ENCODE measurements around the gene RALGAPB. TPM values are rescaled to one million over a fixed set of nuclear protein-coding genes. Genes with fewer than 3 reads are reported as not detected.
A peak's percentile ranks its signal among the peaks of the same experiment; 100 is the strongest.

Gene RALGAPB
- total and polyA plus RNA-seq, 10 donors: 6.8 to 62.5 (median 44.1) TPM

DNA sequence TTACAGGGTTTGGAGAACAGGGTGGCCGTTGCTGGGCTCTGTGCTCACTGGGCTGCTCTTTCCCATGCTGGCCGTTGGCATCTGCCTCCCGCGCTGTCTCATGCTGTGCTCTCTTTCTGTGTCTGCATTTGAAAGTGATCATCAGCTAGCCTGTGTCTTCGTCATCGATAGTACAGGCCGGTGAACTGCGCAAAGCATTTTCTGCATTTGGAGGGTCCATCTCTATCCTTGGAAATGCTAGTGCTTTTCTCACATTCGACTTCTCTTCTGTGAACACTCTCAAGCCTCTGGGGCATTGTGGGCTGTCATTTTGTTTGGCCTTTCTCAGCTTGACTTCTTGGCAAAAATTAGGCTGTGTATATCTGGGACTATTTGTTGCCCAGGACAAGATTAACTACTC lies 30.7 kb upstream of the RALGAPB start:
- Histone ChIP-seq H3K36me3 (no peaks in the 10 kb centered on the region), H3K4me1 (peaks cover 0 to 11% (median 4%) of the 10 kb centered on the region in 6 donors), H3K9me3 (no peaks in the 10 kb centered on the region), H3K27ac (no peak overlapping the region), H3K27me3 (replicated peaks in 1 of 7) (no peaks in the 10 kb centered on the region), H3K4me3 (no peak overlapping the region)
- intact Hi-C loops (cut with DNase I; ENCODE audit: low total_unique reads): no loop called here
- DNase-seq: no peak
- WGBS, 5 donors: 68 to 85% (median 79%) methylated on average over 9 of the region's 9 CpGs
- TF ChIP-seq POLR2A (IDR thresholded peaks at IDR 0.05): no peak

DNA sequence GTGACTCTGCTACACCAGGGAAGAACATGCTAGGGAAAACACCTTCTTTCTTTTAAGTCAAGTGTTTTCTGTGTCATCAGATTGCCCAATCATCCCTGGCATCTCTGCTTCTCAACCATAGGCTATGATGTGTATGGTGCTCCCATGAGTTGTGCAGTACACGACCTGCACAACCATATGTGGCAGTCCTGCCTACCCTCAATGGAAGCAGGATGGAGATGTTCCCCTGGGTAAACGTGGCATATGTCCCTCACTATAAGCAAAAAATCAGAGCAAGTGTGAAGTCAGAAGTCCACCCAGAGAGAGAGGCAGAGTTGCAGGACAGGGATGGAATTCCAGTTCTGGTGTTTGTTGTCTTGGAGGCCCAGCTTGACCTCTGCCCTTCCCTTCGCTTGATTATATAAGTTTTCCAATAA lies 27.3 kb upstream of the RALGAPB start:
- intact Hi-C loops (cut with DNase I; ENCODE audit: low total_unique reads): no loop called here
- no peaks in the 10 kb centered on the region for H3K9me3 ChIP-seq
- DNase-seq: no peak
- TF ChIP-seq POLR2A (IDR thresholded peaks at IDR 0.05) (no peak), POLR2AphosphoS5 (IDR thresholded peaks at IDR 0.05) (no peak)
- TF ChIP-seq, protein P1, sequence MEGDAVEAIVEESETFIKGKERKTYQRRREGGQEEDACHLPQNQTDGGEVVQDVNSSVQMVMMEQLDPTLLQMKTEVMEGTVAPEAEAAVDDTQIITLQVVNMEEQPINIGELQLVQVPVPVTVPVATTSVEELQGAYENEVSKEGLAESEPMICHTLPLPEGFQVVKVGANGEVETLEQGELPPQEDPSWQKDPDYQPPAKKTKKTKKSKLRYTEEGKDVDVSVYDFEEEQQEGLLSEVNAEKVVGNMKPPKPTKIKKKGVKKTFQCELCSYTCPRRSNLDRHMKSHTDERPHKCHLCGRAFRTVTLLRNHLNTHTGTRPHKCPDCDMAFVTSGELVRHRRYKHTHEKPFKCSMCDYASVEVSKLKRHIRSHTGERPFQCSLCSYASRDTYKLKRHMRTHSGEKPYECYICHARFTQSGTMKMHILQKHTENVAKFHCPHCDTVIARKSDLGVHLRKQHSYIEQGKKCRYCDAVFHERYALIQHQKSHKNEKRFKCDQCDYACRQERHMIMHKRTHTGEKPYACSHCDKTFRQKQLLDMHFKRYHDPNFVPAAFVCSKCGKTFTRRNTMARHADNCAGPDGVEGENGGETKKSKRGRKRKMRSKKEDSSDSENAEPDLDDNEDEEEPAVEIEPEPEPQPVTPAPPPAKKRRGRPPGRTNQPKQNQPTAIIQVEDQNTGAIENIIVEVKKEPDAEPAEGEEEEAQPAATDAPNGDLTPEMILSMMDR (IDR thresholded peaks at IDR 0.05 in 8 of 11, conservative IDR thresholded peaks at IDR 0.05 in 3 of 11): no peak
- 84 to 93% (median 87%) methylated on average over 2 to 3 of the region's 3 CpGs for WGBS, 5 donors
- H3K4me1 ChIP-seq: peaks cover 12 to 33% (median 20%) of the 10 kb centered on the region in 6 donors
- no peaks in the 10 kb centered on the region for H3K27me3 ChIP-seq (replicated peaks in 1 of 7)
- peaks cover 0 to 23% (median 8%) of the 10 kb centered on the region in 6 donors for H3K36me3 ChIP-seq
- no peak overlapping the region for H3K4me3 ChIP-seq
- no peak overlapping the region for H3K27ac ChIP-seq

DNA sequence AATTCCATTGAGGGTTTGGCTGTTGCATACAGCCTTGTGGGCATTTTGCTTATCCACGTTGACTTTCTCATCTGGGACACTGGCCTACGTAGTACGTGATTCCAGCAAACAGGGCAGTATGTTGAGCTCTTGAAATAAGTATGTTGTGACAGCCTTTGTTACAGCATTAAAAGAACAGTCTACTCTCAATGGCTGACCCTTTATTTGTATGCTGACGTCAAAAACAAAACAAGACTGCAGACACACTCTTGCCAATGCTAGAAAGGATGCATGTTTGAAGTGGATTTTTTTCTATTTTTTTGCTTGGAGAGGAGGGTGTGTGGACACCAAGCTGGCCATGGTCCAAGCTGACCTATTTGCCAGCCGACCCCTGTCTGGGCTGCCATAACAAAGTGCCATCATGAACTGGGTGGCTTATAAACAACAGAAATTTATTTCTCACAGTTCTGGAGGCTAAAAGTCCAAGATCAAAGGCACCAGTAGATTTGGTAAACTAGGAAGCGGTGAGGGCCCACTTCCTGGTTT lies 26.7 kb upstream of the RALGAPB start:
- peak overlapping the region in 7 of 8 donors; percentile 78 to 91 (median 87) for H3K27ac ChIP-seq
- TF ChIP-seq POLR2AphosphoS5 (IDR thresholded peaks at IDR 0.05) (no peak), POLR2A (IDR thresholded peaks at IDR 0.05) (no peak)
- TF ChIP-seq, protein P1 (IDR thresholded peaks at IDR 0.05 in 8 of 11, conservative IDR thresholded peaks at IDR 0.05 in 3 of 11): no peak
- peaks cover 0 to 29% (median 10%) of the 10 kb centered on the region in 6 donors for H3K36me3 ChIP-seq
- no peaks in the 10 kb centered on the region for H3K27me3 ChIP-seq (replicated peaks in 1 of 7)
- no peak for DNase-seq
- H3K4me1 ChIP-seq: peaks cover 12 to 33% (median 20%) of the 10 kb centered on the region in 6 donors
- WGBS, 5 donors: 78 to 88% (median 83%) methylated on average over 6 of the region's 6 CpGs
- H3K9me3 ChIP-seq: no peaks in the 10 kb centered on the region
- H3K4me3 ChIP-seq: peak overlapping the region in 6 of 8 donors; percentile 66 to 91 (median 82)
- intact Hi-C loops (cut with DNase I; ENCODE audit: low total_unique reads): no loop called here

DNA sequence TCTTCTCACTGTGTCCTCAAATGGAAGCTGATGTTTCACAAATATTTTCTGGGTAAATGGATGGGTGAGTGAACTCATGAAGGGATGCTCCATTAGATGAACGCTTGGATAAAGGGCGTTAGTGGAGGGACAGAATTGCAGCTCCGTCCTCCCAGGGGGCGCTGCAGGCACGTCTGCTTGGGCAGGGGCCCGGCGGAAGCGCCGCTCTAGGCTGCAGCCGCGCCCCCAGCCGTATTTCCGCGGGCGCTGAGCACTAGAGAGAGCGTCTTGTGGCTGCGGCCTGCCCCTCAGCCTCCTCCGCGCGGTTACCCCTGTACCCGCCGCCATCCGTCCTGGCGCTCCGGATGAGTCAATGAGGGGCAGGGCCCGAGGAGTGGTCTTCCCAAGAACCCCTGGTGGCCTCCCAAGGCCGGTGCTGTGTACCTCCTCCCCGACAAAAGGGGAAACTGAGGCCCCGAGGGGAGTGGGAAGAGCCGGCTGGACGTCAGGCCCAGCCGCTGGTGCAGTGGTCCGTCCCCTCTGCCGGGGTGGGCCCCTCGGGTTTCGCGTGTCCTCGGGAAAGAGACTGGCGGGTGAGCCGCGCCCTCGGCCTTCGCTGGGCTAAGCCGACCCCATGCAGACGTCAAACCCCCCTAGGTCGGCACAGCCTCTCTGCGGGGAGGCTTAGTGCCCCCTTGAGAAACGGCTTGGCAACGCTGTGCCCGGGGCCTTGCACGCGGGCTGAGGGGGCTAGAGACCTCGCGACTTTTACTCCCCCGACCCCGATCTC lies 26.0 kb upstream of the RALGAPB start:
- peak overlapping the region; percentile 55 to 91 (median 78) for H3K4me3 ChIP-seq
- H3K9me3 ChIP-seq: no peaks in the 10 kb centered on the region
- intact Hi-C loops (cut with DNase I; ENCODE audit: low total_unique reads): no loop called here
- TF ChIP-seq, protein P1 (IDR thresholded peaks at IDR 0.05 in 8 of 11, conservative IDR thresholded peaks at IDR 0.05 in 3 of 11): peak; percentile 91 to 99 (median 97)
- TF ChIP-seq POLR2AphosphoS5 (IDR thresholded peaks at IDR 0.05) (peak; percentile 95 to 98 (median 96)), POLR2A (IDR thresholded peaks at IDR 0.05) (peak; percentile 33 to 84 (median 70))
- H3K27ac ChIP-seq: peak overlapping the region; percentile 78 to 91 (median 86)
- H3K36me3 ChIP-seq: peaks cover 0 to 35% (median 12%) of the 10 kb centered on the region in 6 donors
- H3K27me3 ChIP-seq (replicated peaks in 1 of 7): no peaks in the 10 kb centered on the region
- peak; percentile 98 for DNase-seq
- WGBS, 5 donors: 1 to 5% (median 1%) methylated on average over 22 to 56 of the region's 56 CpGs
- peaks cover 12 to 33% (median 20%) of the 10 kb centered on the region in 6 donors for H3K4me1 ChIP-seq

All from spleen (tissue), 11 donors.